Gastrocnemius medialis (tissue), 4 donors: Measurements from ENCODE around the gene PON2. TPM values are rescaled to one million over a fixed set of nuclear protein-coding genes. Genes with fewer than 3 reads are reported as not detected.

Experiments
- ATAC-seq, 2 donors: fragments of 150-250 bp; one replicate each; pipeline ENCODE4 v1.9.1; 2016
- DNase-seq, 2 donors: peaks; one replicate each; pipeline ENCODE4 v3.0.0-alpha.2; 2019
- H3K27ac ChIP-seq, 4 donors: fragments of 200-600 bp; sonication (generic); 1 replicate in 1 of 4; 2 replicates in 3 of 4; pipeline ENCODE4 v1.5.1; 2016 to 2018; ENCODE audit warnings: mild to moderate bottlenecking in 2 of 4, moderate library complexity in 1 of 4
- H3K27me3 ChIP-seq, 3 donors: fragments of 200-600 bp; sonication (generic) in 2 of 3; 1 replicate in 1 of 3; 2 replicates in 2 of 3; pipeline versions ENCODE4 v1.5.1 to v1.6.0; 2016 to 2019; ENCODE audit warnings: mild to moderate bottlenecking in 1 of 3, moderate library complexity in 1 of 3
- H3K36me3 ChIP-seq, 2 donors: fragments of 200-600 bp; sonication (generic) in 1 of 2; one replicate each; pipeline ENCODE4 v1.5.1; 2017 to 2018
- H3K4me1 ChIP-seq, 2 donors: fragments of 200-600 bp; sonication (generic) in 1 of 2; one replicate each; pipeline ENCODE4 v1.5.1; 2016 to 2017; ENCODE audit warnings: mild to moderate bottlenecking in 2 of 2
- H3K4me3 ChIP-seq, 4 donors: fragments of 200-600 bp; sonication (generic) in 3 of 4; 1 replicate in 1 of 4; 2 replicates in 3 of 4; pipeline ENCODE4 v1.5.1; 2016 to 2019; ENCODE audit warnings: mild to moderate bottlenecking in 2 of 4
- H3K9me3 ChIP-seq, 3 donors: fragments of 200-600 bp; sonication (generic) in 2 of 3; 1 replicate in 1 of 3; 2 replicates in 2 of 3; pipeline ENCODE4 v1.5.1; 2016 to 2019
- CTCF ChIP-seq, 5 experiments: fragments of 450-650 bp in 3 of 5; fragments of 200-600 bp in 2 of 5; sonication (generic) in 2 of 5; IDR thresholded peaks in 4 of 5; conservative IDR thresholded peaks in 1 of 5; 1 replicate in 4 of 5; 2 replicates in 1 of 5; pipeline ENCODE4 v1.5.1; 2016 to 2019; ENCODE audit warnings: antibody characterized with exemption in 5 of 5, mild to moderate bottlenecking in 3 of 5, moderate library complexity in 3 of 5
- POLR2A ChIP-seq, 2 donors: fragments of 450-650 bp; IDR thresholded peaks; one replicate each; pipeline ENCODE4 v1.6.1; 2017; ENCODE audit warnings: antibody characterized with exemption in 2 of 2, mild to moderate bottlenecking in 2 of 2, moderate library complexity in 2 of 2
- in situ Hi-C, 4 donors: fragments of 200-750 bp; cut with MboI; loops; one replicate each; pipeline versions ENCODE4 v1.15.0 to v1.8.0; 2017; ENCODE audit warnings: low sequenced_read_pairs in 4 of 4
- intact Hi-C: fragments of 100-400 bp; cut with DNase I; formaldehyde crosslinking; loops from one replicate; pipeline ENCODE4 v1.15.1; 2023; ENCODE audit warnings: low total_unique reads
- total RNA-seq, 4 donors: library from RNA; depleted of rRNA; stranded (reverse); fragments of >200 nt; gene quantifications; one replicate each; pipeline versions ENCODE4 v1.1.0 to v1.2.3, GENCODE V29; 2016

The PON2 gene
- total RNA-seq, 4 donors from 2014 or later = 10.2 to 45.4 (median 23.5) TPM

DNA sequence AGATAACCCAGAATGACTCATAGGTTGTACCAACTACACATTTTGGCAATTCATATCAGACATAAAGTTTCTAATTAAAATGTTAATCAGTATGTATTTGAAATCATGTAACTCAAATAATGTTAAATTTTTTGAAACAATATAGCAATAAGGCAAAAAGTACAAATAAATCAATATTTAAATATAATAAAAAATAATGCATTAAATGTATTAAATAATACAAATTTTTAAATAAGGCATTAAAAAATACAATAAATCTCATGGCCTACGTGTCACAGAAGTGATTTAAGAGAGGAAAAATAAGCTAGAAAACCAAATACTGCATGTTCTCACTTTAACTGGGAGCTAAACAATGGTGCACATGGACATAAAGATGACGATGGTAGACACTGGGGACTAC is 9.1 kb downstream of the PON2 start:
- ATAC-seq (no peak), DNase-seq (no peak)
- intact Hi-C loops (no loop called here), in situ Hi-C loops (no loop called here)
- no peaks in the 10 kb centered on the region for H3K36me3 ChIP-seq
- no peaks in the 10 kb centered on the region for H3K4me1 ChIP-seq
- no peaks in the 10 kb centered on the region for H3K9me3 ChIP-seq
- TF ChIP-seq CTCF (IDR thresholded peaks at IDR 0.05 in 4 of 5, conservative IDR thresholded peaks at IDR 0.05 in 1 of 5) = no peak
- TF ChIP-seq POLR2A (IDR thresholded peaks at IDR 0.05) = no peak
- no peaks in the 10 kb centered on the region for H3K27me3 ChIP-seq
- H3K27ac ChIP-seq = no peak overlapping the region
- H3K4me3 ChIP-seq = no peak overlapping the region

DNA sequence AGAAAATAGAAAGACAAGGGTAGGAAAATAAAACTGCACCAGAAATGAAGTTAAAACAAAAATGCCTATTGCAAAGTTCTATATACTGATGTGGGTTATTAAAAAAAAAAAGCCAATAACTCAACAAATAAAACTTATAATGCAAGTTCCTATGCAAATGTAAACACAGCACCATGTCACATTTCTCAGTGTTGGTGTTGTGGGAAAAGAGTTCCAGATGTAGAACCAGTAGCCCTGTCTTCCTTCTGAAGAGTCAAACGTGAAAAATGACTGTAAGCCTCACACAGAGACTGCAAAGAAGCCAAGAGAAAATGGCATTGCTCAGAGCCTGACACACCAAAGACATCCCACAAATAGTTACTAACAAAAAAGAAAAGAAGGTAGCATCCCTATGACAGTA is 10.1 kb downstream of the PON2 start:
- intact Hi-C loops (no loop called here), in situ Hi-C loops (no loop called here)
- Histone ChIP-seq H3K36me3 (no peaks in the 10 kb centered on the region), H3K4me3 (no peak overlapping the region), H3K27me3 (no peaks in the 10 kb centered on the region), H3K4me1 (no peaks in the 10 kb centered on the region), H3K9me3 (no peaks in the 10 kb centered on the region), H3K27ac (no peak overlapping the region)
- DNase-seq (no peak), ATAC-seq (no peak)
- TF ChIP-seq POLR2A (IDR thresholded peaks at IDR 0.05) = no peak
- no peak for TF ChIP-seq CTCF (IDR thresholded peaks at IDR 0.05 in 4 of 5, conservative IDR thresholded peaks at IDR 0.05 in 1 of 5)

GRCh38 chr7:95421847-95422444 is 12.9 kb downstream of the PON2 start:
- Histone ChIP-seq H3K9me3 (no peaks in the 10 kb centered on the region), H3K36me3 (no peaks in the 10 kb centered on the region), H3K27me3 (no peaks in the 10 kb centered on the region), H3K4me1 (no peaks in the 10 kb centered on the region), H3K4me3 (no peak overlapping the region), H3K27ac (no peak overlapping the region)
- intact Hi-C loops = no loop called here
- ATAC-seq (no peak), DNase-seq (no peak)
- in situ Hi-C loops = no loop called here
- no peak for TF ChIP-seq CTCF (IDR thresholded peaks at IDR 0.05 in 4 of 5, conservative IDR thresholded peaks at IDR 0.05 in 1 of 5)
- TF ChIP-seq POLR2A (IDR thresholded peaks at IDR 0.05) = no peak

DNA sequence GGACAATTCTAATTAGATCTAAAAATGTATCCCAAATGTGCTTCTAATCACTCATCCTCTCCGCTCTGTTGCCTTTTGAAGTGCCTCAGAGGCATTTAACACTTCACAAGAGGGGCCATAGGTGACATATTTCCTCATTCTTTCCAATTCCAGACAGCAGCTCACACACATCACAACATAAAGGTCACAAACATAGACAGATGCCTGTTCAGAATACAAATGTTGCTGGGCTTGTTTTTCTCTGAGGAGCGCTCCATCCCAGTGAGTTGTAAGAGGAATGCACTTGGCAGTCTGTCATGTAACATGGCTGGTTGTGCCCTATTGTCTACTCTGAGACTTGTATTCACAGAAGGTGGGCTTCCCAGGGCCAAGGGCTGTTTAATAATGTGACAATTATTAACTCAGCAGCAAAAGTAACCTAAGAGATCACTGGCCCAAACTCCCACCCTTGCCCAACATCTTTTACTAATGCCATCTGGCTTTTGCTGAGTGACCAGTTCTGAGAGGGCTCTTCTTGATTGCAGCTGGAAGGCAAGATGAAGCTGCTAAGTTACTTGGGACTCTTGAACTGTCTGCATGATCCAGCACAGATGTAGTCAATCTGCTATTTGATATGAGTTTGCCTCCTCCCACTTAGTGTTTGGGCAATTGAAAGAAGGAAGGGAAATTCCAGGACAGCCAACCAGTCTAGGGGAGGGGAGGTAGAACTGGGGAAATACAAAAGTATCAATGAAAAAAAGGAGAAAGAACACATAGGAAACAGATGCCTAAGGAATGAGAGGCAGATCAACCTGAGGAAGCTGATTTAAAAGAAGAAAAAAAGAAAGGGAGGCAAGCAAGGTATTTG is 13.6 kb downstream of the PON2 start:
- in situ Hi-C loops (no loop called here), intact Hi-C loops (no loop called here)
- ATAC-seq = no peak
- no peak for DNase-seq
- H3K9me3 ChIP-seq = no peaks in the 10 kb centered on the region
- no peaks in the 10 kb centered on the region for H3K27me3 ChIP-seq
- no peak overlapping the region for H3K27ac ChIP-seq
- no peaks in the 10 kb centered on the region for H3K36me3 ChIP-seq
- TF ChIP-seq CTCF (IDR thresholded peaks at IDR 0.05 in 4 of 5, conservative IDR thresholded peaks at IDR 0.05 in 1 of 5) (no peak), POLR2A (IDR thresholded peaks at IDR 0.05) (no peak)
- H3K4me3 ChIP-seq = no peak overlapping the region
- no peaks in the 10 kb centered on the region for H3K4me1 ChIP-seq
